ENCODE data around the gene UBXN6.

- TF ChIP-seq CTCF (IDR thresholded peaks at IDR 0.05) (no peak), POLR2A (IDR thresholded peaks at IDR 0.05; ENCODE audit: low read length) (no peak), EP300 (IDR thresholded peaks at IDR 0.05) (no peak), MYC (IDR thresholded peaks at IDR 0.05; ENCODE audit: borderline replicate concordance, low read length) (no peak)
Observed at GRCh38 chr19:4477034-4477801, 19.6 kb upstream of the UBXN6 start.
